Measurements from ENCODE around the gene C17orf58. TPM values are rescaled to one million over a fixed set of nuclear protein-coding genes. Genes with fewer than 3 reads are reported as not detected.

C17orf58 gene
- total and polyA plus RNA-seq, 9 of the 15 experiments (the other 6 are each of a cell fraction or from before 2014, with no cell fraction given) = 8.6 to 37.4 (median 27.6) TPM

GRCh38 chr17:68019675-68020408 is 23.6 kb upstream of the C17orf58 start (continued):
- TF ChIP-seq TBP (optimal IDR thresholded peaks at IDR 0.05; ENCODE audit: low read depth, low read length) = peak; percentile 100
- peak; percentile 70 for TF ChIP-seq CREB1 (IDR thresholded peaks at IDR 0.05)
- TF ChIP-seq CREB1 (CRISPR knock-in tag; IDR thresholded peaks at IDR 0.05) = peak; percentile 78; the same call in 1 of the 2 replicates
- peak; percentile 94 for TF ChIP-seq MGA (IDR thresholded peaks at IDR 0.05)
- TF ChIP-seq ZNF174 (CRISPR knock-in tag; IDR thresholded peaks at IDR 0.05) = no peak
- no peak for TF ChIP-seq IRF9 (tag; IDR thresholded peaks at IDR 0.05)
- no peak for TF ChIP-seq NR0B1 (IDR thresholded peaks at IDR 0.05; ENCODE audit: partially characterized antibody)
- TF ChIP-seq DEAF1 (CRISPR knock-in tag; IDR thresholded peaks at IDR 0.05) = 0 out of 2 replicates have a peak, but pooled peaks have one; percentile 19
- no peak for TF ChIP-seq IRF1 (CRISPR knock-in tag; IDR thresholded peaks at IDR 0.05; ENCODE audit: borderline replicate concordance)
- TF ChIP-seq ZSCAN29 (IDR thresholded peaks at IDR 0.05) = peak; percentile 63; the same call in 1 of the 2 replicates
